Stimulated activated CD4-positive, alpha-beta T cell treated with anti-CD3 and anti-CD28 coated beads, TNF-alpha, amount 100 ng/mL, for 1 hour (primary cell): ENCODE data around the gene LRRC56.
"Not testable (repeated sequence)": the region's sequence is repeated elsewhere in the genome, so short reads cannot be mapped to it uniquely, and the experiment has no call there.

ENCODE experiments used
- DNase-seq, 3 donors: peaks; one replicate each; pipeline ENCODE4 v3.0.0-alpha.2; 2020; ENCODE audit warnings: low read depth in 3 of 3, low spot score in 1 of 3

The LRRC56 gene

DNA sequence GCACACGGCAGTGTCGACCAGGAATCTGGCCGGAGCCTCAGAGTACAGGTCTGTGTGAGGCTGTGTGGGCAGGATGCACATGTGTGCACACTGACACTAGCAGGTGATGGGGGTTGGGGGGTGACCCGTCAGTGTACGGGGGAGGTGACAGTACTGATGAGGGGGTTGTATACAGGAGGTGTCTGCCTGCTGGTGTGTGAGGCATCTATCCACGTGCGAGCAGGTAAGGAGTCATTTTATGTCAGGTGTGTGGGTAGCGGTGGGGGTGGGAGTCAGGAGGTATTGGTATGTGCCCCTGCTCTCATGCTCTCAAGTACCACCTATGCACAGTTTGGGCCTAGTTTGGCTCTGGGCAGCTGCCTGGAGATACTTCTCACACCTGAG lies 34.5 kb downstream of the LRRC56 start:
- DNase-seq = no peak

DNA sequence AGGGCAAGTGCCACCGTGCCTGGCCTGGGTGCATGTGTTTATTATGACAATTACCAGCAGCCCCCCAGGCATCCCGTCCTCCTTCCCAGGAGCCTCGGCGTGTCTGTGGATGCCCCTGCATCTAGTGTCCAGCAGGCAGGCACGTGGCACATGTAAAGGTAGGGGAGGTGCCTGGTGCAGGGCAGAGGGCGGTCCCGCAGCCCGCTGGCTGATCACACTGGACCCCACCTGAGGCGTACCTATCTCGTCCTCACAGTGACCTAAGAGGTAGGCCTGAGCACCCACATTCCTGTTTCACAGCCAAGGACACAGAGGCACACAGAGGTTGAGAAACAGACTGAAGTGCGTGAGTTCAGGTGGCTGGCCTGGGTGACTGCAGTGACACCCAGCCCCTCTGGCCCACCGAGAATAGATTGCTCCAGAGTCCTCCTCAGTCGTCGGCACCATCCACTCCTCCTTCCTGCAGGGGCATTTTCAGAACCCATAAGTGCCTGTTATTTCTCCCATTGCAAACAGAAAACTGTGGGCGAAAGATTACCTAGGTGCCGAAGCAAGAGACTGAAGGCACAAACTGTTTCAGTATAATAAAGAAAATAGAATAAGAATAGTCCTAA lies 35.9 kb downstream of the LRRC56 start:
- no peak for DNase-seq

DNA sequence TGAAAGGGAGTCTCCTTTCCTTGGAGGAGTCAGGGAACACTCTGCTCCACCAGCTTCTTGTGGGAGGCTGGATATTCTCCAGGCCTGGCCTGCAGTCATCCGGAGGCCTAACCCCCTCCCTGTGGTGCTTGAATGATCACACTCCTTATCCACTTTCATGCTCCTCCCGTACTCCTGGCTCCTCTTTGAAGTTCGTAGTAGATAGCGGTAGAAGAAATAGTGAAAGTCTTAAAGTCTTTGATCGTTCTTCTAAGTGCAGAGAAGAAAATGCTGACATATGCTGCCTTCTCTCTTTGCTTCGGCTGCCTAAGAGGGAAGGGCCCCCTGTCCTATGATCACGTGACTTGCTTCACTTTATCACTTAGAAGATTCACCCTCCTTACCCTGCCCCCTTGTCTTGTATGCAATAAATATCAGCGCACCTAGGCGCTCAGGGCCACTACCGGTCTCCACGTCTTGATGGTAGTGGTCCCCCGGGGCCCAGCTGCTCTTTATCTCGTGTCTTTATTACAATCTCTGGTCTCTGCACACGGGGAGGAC lies 36.8 kb downstream of the LRRC56 start:
- not testable (repeated sequence) for DNase-seq

DNA sequence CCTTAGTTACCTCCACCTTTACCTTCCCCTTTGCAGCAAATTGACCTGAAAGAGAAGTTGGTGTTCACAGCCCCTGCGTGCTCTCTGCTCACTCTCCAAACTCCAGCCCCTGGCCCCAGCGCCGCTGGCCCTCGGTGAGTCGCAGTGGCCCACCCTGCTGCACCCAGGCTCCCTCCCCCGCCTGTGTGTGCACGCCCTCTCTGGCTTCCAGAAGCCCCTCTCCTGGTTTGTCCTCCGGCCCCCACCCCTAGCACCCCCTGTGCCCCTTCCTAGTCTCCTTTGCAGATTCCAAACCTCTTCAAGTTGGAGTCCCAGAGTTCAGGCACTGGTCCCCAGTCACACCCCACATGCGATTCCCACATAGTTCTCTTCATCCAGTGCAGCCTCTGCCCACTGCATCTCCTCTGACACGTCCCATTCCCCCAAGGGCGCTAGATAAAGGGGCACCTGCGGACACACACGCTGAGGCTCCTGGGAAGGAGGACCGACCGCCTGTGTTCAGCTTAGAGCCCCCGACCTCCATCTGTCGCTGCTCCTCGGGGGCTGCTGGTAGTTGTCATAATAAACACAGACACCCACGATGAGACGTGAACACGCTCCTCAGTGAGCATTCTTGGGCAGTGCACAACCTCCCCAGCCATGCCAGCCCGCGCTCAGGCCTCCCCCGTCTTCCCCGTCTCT lies 37.4 kb downstream of the LRRC56 start:
- no peak for DNase-seq

DNA sequence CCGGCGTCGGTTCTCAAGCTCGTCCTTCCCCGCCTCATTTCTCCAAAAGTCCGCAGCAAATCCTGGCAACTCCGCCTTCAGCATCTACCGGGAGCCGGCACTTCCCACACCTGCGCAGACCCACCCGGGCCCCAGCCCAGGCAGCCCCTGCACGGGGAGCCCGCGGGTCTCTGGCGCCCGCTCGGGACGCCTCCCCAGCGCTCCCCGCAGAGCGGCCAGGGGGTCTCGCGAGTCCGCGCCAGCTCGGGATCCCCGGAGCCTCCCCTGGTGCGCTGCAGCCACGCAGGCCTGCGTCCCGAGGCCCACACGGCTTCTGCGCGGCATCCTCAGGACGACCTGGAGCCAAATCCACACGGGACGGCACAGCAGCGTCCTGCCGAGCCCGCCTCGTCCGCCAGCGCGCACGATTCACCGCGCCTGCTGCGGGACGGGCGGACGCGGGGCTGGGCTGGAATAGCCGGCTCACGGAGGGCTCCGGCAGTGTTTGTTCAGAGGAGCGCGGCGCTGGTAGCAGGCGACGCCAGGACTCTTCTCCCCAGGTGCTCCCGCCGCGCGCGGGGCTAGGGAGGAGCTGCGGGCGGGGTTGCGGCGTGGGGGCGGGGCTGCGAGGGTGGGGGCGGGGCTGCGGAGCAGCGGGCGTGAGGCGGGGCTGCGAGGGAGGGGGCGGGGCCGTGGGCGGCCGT lies 38.1 kb downstream of the LRRC56 start:
- no peak for DNase-seq

DNA sequence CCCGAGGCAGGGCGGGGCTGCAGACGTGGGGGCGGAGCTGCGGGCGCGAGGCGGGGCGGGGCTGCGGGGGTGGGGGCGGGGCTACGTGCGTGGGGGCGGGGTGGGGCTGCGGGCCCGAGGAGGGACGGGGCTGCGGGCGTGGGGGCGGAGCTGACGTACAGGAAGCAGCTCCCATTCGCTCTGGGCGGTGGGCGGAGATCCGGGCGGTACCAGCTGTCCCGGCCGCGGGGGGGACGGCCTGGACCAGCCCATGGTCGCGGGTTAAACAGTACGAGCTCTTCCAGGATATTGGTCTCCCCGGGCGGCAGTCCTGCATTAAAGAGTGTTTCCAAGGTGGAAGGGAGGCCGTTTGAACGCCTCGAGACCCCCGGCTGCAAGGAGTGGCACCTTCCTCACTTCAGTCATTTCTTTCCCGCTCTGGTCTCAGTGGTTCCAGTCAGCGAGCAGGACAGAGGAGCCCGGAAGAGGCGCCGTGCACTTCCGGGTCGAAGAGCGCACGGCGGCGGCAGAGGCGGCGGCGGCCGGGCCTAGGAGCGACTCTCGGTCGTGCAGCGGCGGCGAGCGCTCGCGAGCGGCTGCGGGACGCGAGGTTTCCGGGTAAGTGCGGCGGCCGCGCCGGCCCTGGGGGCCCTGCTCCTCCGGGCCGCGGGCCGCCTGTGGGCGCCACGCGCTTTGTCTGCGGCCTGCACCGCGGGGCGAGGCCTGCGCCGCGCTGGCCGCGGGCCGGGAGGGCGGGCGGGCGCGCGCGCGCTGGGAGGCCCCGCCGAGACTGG lies 38.9 kb downstream of the LRRC56 start, which contains the start of gene PHRF1:
PHRF1 (plus strand) TSS at position 475 of the 773 bp plus-strand sequence. CDS start 5,043 bp downstream, outside the sequence.
- DNase-seq = peak; percentile 91 to 95 (median 94)

DNA sequence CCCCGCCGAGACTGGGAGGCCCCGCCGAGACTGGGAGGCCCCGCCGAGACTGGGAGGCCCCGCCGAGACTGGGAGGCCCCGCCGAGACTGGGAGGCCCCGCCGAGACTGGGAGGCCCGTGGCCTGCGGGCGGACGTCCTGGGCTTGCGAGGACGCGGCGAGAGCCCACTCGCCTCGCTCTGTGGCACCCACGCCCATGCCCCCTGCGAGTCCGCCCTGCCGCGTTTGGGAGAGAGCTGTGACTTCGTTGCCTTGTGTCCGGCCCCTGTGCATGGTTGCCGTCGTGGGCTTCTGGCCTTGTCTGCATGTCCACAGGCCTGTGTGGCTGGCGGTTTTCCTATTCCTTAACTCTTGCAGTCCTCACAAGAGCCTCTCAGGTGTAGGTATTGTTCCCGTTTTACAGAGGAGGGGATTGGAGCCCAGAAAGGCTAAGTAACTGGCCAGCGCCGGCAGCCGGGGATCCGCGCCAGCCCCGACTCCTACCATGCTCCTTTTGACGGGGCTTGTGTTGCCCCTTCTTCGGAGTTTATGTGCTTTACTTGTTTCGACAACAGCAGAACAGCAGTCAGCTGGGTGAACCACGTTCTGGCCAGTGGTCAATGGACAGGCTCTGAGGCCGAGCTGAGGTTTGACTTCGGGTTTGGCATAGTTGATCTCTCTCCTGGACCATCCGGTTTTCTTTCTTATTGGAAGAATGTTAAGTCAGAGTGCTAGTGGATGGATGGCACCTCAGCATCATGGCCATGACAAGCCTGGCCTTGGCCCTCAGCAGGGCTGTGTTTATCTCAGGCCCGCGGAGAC lies 39.7 kb downstream of the LRRC56 start:
- no peak for DNase-seq

DNA sequence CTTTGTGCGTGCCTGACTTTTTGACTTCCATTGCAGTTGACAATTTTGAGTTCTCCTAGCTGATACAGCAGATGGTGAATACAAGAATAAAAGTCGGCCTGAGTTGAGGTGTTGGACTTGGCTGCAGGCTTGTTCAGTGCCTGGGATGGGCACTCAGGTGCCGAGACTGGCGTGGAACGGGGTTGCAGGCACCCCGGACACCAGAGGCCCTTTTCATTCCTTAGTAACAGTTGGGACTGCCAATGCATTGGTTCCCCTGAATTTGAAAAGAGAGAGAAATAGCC lies 40.2 kb downstream of the LRRC56 start:
- DNase-seq = no peak

DNA sequence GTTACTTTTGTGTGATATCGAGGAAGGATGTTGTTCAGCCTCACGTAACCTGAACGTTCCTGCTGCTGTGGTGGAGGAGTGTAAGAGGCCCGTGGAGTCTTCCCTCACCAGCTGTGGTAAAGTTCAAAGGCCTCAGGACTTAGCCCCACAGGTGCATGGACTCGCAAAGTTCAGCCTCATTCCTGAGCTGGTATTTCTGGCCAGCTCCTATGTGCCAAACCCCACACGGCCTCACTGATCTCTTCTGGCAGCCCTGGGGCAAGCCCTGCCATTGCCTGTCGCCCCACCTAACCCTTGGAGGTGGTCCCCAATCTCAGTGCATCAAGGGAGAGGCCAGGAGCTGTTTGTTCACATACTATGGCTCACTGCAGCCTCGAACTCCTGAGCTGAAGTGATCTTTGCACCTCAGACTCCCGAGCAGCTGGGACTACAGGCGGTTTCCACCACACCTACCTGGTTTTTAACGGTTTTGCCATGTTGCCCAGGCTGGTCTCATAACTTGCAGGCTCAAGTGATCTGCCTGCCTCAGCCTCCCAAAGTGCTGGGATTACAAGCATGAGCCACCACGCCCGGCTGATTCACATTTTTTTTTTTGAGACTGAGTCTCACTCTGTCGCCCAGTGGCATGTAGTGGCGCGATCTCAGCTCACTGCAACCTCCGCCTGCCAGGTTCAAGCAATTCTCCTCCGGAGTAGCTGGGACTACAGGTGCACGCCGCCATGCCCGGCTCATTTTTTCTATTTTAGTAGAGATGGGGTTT lies 41.1 kb downstream of the LRRC56 start:
- no peak for DNase-seq

DNA sequence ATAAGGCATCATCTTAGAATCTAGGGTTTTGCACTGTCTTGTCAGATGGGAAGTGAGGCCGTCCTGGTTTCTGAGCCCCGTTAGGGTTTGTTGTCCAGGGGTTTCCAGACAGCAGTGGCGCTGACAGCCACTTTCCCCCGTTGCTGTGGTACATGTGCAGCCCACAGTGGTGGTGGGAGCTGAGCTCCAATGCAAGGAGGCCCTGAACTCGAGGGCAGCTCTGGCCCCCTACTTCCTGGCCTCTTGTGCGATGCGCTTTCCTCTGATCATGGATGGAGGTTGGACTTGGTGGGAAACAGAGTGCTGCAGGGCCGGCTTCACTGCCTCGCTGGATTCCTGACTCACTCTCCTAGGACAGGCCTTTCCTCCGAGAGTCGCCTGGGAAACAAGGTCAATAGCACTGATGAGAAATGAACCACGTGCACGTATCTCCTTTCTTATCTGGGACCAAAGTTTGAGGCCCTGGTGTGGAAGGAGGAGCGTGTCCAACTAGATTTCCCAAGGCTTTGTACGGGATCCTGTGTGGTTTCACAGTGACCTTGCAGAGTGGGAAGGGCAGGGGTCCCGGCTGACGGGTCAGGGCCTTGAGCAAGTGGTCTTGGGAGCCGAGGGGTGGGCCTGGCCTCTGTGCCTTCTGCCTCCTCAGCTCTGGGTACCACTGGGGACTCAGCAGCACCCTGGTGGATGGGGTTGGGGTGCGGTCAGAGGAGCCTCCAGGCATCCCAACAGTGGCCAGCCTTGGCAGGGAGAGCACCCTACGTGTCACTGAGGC lies 42.7 kb downstream of the LRRC56 start:
- no peak for DNase-seq

DNA sequence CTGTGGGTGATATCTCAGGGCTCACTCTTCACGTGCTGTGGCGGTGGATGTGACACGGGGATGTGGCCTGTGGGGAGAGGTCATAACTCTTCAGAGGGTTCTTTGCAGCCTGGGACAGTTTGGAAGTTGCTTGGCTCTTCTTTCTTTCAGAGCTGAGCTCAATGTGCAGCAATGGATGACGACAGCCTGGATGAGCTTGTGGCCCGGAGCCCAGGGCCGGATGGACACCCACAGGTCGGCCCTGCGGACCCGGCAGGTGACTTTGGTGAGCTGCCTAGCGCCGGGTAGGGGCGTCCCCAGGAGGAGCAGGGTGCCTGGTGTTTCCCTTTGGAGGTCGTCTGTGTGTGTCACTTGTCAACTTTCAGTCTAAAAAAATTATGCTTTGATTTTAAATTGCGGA lies 44.0 kb downstream of the LRRC56 start:
- no peak for DNase-seq

DNA sequence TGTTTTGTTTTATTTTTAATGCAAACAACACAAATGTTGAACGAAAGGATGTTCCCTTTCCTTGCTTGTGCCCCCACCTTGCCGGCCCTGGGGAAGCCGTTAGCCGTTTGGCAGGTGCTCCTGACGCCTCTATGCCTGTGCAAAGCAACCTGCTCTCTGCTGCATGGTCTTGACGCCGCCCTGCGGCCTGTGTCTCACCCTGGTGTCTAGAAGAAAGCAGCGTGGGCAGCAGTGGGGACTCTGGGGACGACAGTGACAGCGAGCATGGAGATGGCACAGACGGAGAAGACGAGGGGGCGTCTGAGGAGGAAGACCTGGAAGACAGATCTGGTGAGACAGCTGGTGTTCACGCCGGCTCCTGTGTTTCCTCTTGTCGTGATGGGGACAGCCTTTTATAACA lies 44.4 kb downstream of the LRRC56 start:
- DNase-seq = no peak

DNA sequence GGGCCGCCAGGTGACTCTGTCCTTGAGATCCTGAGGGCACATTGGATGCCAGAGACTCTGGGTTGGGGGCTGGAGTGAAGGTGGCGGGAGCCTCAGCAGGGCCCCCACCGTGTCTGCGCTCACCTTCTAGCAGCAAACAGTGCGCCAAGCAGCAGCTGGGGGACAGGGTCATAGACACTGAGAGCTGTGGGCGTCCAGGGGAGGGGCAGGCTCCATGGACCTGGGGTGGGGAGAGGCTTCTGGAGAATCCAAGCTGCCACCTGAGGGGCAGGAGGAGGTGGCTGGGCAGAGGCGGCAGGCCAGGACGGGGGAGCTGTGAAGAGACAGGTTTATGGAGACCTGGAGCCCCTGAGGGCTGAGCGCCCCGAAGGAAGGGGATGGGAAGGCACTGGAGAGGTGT lies 47.0 kb downstream of the LRRC56 start:
- no peak for DNase-seq

DNA sequence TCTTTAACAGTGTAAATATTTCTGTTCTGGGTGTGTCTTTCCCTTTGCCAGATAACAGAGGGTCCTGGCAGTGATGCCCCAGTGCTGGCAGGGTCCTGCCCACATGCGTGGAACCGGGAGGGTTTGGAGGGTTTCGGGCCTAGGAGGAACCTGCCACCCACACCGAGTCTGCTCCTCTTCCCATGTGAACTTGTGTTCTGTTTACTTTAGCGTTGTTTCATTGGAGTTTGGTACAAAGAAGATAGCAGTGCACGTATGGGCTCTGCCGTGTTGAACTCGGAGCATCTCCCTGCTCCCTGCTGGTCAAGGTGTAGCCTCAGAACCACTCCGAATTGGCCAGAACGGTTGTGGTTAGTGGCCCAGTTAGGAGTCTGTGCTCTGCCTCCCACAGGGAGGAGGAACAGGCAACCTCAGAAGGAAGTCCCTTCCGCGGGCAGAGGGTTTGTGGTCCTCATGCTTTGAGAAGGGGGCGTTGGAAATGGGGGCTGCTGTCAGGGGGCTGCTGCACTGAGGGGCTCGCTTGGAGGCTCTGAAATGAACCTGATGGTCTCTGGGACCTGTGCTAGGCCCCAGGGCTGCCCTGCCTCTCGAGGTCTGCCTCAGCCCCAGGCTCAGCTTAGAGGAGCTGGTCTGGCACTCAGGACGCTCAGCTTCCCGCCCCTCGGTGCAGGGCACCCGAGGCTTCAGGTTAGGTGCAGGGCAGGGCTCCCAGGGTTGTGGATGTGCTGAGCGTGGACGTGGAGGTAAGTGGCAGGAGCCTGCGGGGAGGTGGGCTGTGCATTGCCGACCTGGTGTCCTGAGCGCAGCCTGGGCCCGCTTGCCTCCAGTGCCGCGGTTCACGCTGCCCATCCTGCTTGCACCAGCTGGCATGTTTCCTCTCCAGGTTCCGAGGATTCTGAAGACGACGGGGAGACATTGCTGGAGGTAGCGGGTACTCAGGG lies 49.3 kb downstream of the LRRC56 start:
- DNase-seq = no peak

DNA sequence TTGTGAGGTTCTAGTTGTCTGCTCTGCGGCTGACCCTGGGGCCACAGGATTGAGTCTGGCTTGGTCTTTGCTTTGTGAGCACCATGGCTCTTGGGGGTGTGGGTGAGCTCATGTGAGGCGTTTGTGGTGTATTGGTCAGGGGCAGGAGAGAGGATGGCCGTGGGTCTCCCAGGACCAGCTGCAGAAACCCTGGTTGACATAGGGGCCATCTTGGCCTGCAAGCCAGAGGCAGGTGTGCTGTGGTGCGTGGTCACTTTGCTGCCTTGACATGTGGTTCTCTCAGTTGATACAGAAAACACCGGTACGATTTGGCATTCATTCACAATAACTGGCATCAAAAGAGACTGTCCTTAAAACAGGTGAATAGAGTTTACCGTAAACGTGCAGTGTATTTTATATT lies 50.2 kb downstream of the LRRC56 start:
- no peak for DNase-seq

DNA sequence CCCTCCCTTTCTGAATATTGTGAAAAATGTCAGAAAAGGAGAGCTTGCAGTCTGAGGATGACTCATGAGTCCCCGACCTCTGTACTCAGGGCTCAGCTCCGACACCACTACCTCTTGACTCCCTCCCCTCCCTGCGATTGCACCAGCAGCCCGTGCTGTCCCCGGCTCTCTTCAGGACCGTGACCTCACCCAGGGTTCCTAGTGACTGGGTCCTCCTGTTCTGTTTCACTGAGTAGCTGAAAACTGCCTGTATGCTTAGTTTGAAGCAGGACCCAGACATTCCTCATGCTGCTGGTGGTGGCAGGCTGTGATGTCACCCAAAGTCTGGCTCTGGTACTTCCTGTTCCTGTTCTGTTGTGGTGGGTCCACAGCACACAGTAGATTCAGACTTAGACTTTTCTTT lies 50.7 kb downstream of the LRRC56 start:
- peak; percentile 30 to 47 (median 32) for DNase-seq

DNA sequence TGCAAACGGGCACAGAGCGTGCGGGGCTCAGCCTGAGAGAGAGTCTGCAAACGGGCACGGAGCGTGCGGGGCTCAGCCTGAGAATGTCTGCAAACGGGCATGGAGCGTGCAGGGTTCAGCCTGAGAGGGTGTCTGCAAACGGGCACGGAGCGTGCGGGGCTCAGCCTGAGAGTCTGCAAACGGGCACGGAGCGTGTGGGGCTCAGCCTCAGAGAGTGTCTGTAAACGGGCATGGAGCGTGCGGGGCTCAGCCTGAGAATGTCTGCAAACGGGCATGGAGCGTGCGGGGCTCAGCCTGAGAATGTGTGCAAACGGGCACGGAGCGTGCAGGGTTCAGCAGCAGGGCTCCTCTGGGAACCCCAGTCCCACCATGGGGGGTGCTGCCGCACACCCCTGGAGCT lies 52.5 kb downstream of the LRRC56 start:
- no peak for DNase-seq

DNA sequence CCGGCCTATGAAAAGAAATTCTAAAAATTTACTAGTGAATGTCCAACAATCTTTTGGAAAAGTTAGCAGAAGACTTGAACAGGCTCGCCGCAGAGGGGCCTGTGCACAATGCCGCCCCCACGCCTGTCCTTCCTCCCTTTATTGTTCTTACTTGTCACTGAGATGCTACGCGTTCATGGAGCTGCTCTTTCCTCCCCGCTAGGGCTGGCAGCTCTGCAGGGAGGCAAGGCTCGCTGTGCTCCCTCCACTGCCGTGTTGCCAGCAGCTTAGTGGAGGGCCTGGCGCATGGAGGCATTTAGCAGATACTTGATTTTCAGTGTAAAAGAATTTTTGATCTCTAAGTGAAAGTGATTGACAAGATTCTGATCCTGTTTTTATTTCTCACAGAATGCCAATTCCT lies 53.7 kb downstream of the LRRC56 start:
- no peak for DNase-seq
